Endothelial cell of umbilical vein (primary cell): Measurements from ENCODE around the gene FERMT2. TPM values are rescaled to one million over a fixed set of nuclear protein-coding genes. Genes with fewer than 3 reads are reported as not detected.
A peak's percentile ranks its signal among the peaks of the same experiment; 100 is the strongest.

Source experiments
- BruUV-seq: library from RNA; stranded (reverse); fragments of 400-500 nt; replicated peaks from 2 replicates; lab custom pipeline; 2021; lab: Mats Ljungman, UMichigan
- CTCF ChIA-PET: fragments of 300-600, 350-600 bp; sonication (Branson Sonifier 250); formaldehyde crosslinking; loops from one replicate; lab custom pipeline; 2021; ENCODE audit warnings: antibody characterized with exemption, inconsistent platforms; lab: Charles Lee
- POLR2A ChIA-PET: fragments of 300-600, 350-600 bp; sonication (Branson Sonifier 250); formaldehyde crosslinking; loops from one replicate; lab custom pipeline; 2021; ENCODE audit warnings: antibody characterized with exemption, inconsistent platforms; lab: Charles Lee
- DNase-seq: peaks from one replicate; pipeline ENCODE4 v3.0.0-alpha.2; 2011; ENCODE audit warnings: low read depth, low spot score
- FAIRE-seq: peaks from 2 replicates; lab custom pipeline; 2011; peaks lifted over from hg19 to GRCh38; lab: Jason Lieb, UNC
- H2AFZ ChIP-seq: 2 replicates; pipeline ENCODE4 v1.6.0; 2012; ENCODE audit warnings: low read depth, low read length, control low read depth, inconsistent platforms
- H3K27ac ChIP-seq: 2 replicates; pipeline ENCODE4 v1.5.1; 2011; ENCODE audit warnings: low read depth, mild to moderate bottlenecking, control low read depth, low read length, moderate library complexity; ENCODE audit not compliant: insufficient read depth
- H3K27me3 ChIP-seq, 2 experiments: 2 replicates each; pipeline versions ENCODE4 v1.6.0 to v1.6.1; 2011; ENCODE audit warnings: low read length in 2 of 2, mixed read lengths in 1 of 2; ENCODE audit not compliant: control insufficient read depth in 2 of 2, insufficient read depth in 2 of 2
- H3K36me3 ChIP-seq, 2 experiments: 2 replicates in 1 of 2; 3 replicates in 1 of 2; pipeline ENCODE4 v1.5.1; 2011; ENCODE audit warnings: low read length in 2 of 2, mild to moderate bottlenecking in 1 of 2, moderate library complexity in 1 of 2; ENCODE audit not compliant: control insufficient read depth in 2 of 2, insufficient read depth in 2 of 2; ENCODE audit errors: extremely low read depth in 1 of 2
- H3K4me1 ChIP-seq: 3 replicates; pipeline ENCODE4 v1.5.1; 2011; ENCODE audit warnings: mild to moderate bottlenecking, low read length; ENCODE audit not compliant: control insufficient read depth, insufficient read depth; ENCODE audit errors: extremely low read depth
- H3K4me2 ChIP-seq: 2 replicates; pipeline ENCODE4 v1.6.1; 2011; ENCODE audit warnings: low read length, control low read depth, mixed read lengths; ENCODE audit not compliant: insufficient read depth
- H3K4me3 ChIP-seq, 3 experiments: fragments of 200-600 bp in 1 of 3; sonication (generic), shearing (Covaris generic) in 1 of 3; replicated peaks in 1 of 3; 2 replicates each; pipeline ENCODE4 v1.5.1; 2011 to 2016; ENCODE audit warnings: control low read depth in 3 of 3, low read length in 3 of 3, mild to moderate bottlenecking in 2 of 3, inconsistent platforms in 1 of 3, low read depth in 1 of 3, moderate library complexity in 1 of 3; ENCODE audit not compliant: insufficient read depth in 1 of 3
- H3K79me2 ChIP-seq: 2 replicates; pipeline ENCODE4 v1.6.0; 2012; ENCODE audit warnings: low read length, inconsistent platforms; ENCODE audit not compliant: control insufficient read depth, insufficient read depth
- H3K9ac ChIP-seq: replicated peaks from 2 replicates; pipeline ENCODE3; 2011; ENCODE audit warnings: low read length, control low read depth; ENCODE audit not compliant: insufficient read depth; ENCODE audit errors: extremely low read depth
- H3K9me1 ChIP-seq: replicated peaks from 3 replicates; pipeline ENCODE4 v1.6.0; 2011; ENCODE audit warnings: mild to moderate bottlenecking, low read length; ENCODE audit not compliant: control insufficient read depth, insufficient read depth; ENCODE audit errors: extremely low read depth
- H3K9me3 ChIP-seq: replicated peaks from 2 replicates; pipeline ENCODE4 v1.5.1; 2012; ENCODE audit warnings: low read length, inconsistent platforms; ENCODE audit not compliant: control insufficient read depth, insufficient read depth
- H4K20me1 ChIP-seq: replicated peaks from 2 replicates; pipeline ENCODE3; 2011; ENCODE audit warnings: mild to moderate bottlenecking, low read length; ENCODE audit not compliant: control insufficient read depth, insufficient read depth; ENCODE audit errors: extremely low read depth
- EZH2 ChIP-seq: IDR thresholded peaks from 2 replicates; pipeline ENCODE4 v1.6.1; 2012; ENCODE audit warnings: borderline replicate concordance, low read depth, mild to moderate bottlenecking, moderate library complexity, low read length, inconsistent platforms; ENCODE audit not compliant: severe bottlenecking
- FOS ChIP-seq: IDR thresholded peaks from 2 replicates; pipeline ENCODE4 v1.6.1; 2011; ENCODE audit warnings: mild to moderate bottlenecking, low read length, moderate library complexity, borderline replicate concordance; ENCODE audit not compliant: insufficient read depth
- GATA2 ChIP-seq: IDR thresholded peaks from 2 replicates; pipeline ENCODE4 v1.7.0; 2011; ENCODE audit warnings: low read depth, mild to moderate bottlenecking, moderate library complexity, mixed read lengths, low read length; ENCODE audit not compliant: insufficient read length, insufficient read depth
- MYC ChIP-seq: IDR thresholded peaks from one replicate; pipeline ENCODE4 v1.6.1; 2011; ENCODE audit warnings: mild to moderate bottlenecking, low read depth, low read length
- POLR2AphosphoS5 ChIP-seq: IDR thresholded peaks from 2 replicates; pipeline ENCODE4 v1.6.1; 2012; ENCODE audit warnings: low read depth, mild to moderate bottlenecking, control low read depth, low read length, moderate library complexity; ENCODE audit not compliant: insufficient read depth
- dilution Hi-C: fragments of 300-500 bp; cut with MboI; formaldehyde crosslinking; loops from one replicate; pipeline ENCODE4 v1.15.0; 2019; ENCODE audit warnings: low sequenced_read_pairs; ENCODE audit not compliant: extremely low pct_ligation_motif_present
- intact Hi-C: fragments of 100-400 bp; cut with micrococcal nuclease; formaldehyde crosslinking; loops from one replicate; pipeline ENCODE4 v1.10.0; 2022
- polyA plus RNA-seq, 4 experiments: library from polyadenylated mRNA; depleted of rRNA in 3 of 4; stranded (reverse) in 3 of 4; unstranded in 1 of 4; fragments of >200 nt; gene quantifications; 2 replicates each; pipeline versions ENCODE4 v1.2.1 to v1.2.3, GENCODE V29; 2011 to 2012; ENCODE audit warnings: missing spikeins in 1 of 4
- total RNA-seq: library from RNA; stranded (reverse); gene quantifications from 2 replicates; pipeline ENCODE4 v1.2.3, GENCODE V29; 2021

Gene FERMT2
- total and polyA plus RNA-seq, 2 donors (not counting 3 experiments of a cell fraction or from before 2014, with no cell fraction given) = 58.7 to 108 TPM

- POLR2A ChIA-PET = no interaction called here
- FAIRE-seq = no peak
- dilution Hi-C loops = no loop called here
Measured at GRCh38 chr14:52846591-52846990, 104.3 kb downstream of the FERMT2 start.

GRCh38 chr14:52845081-52845480, 105.8 kb downstream of the FERMT2 start:
- Histone ChIP-seq H3K9me3 (no peaks in the 10 kb centered on the region), H3K27me3 (no peaks in the 10 kb centered on the region), H3K9ac (no peak overlapping the region), H3K79me2 (no peaks in the 10 kb centered on the region), H3K4me2 (no peak overlapping the region), H3K9me1 (no peaks in the 10 kb centered on the region), H3K4me3 (no peak overlapping the region), H3K27ac (no peak overlapping the region), H2AFZ (peak overlapping the region; percentile 96), H4K20me1 (no peaks in the 10 kb centered on the region), H3K4me1 (peaks cover 6% of the 10 kb centered on the region), H3K36me3 (no peaks in the 10 kb centered on the region)
- intact Hi-C loops (no loop called here), dilution Hi-C loops (no loop called here)
- BruUV-seq = no TSS peak
- ChIA-PET POLR2A (no interaction called here), CTCF (interaction anchor here (1.4 to 2.9 kb wide), 2 partner anchors 10 to 16 kb away, joined by 3 to 15 read pairs; no protein-coding TSS in a partner anchor)
- TF ChIP-seq FOS (no peak), EZH2 (no peak)
- no peak for DNase-seq
- no peak for FAIRE-seq

More at GRCh38 chr14:52846591-52846990, 104.3 kb downstream of the FERMT2 start:
- Histone ChIP-seq H3K79me2 (no peaks in the 10 kb centered on the region), H3K27me3 (no peaks in the 10 kb centered on the region), H3K9me3 (no peaks in the 10 kb centered on the region), H3K4me3 (no peak overlapping the region), H2AFZ (no peak overlapping the region), H4K20me1 (no peaks in the 10 kb centered on the region), H3K4me1 (peaks cover 6% of the 10 kb centered on the region), H3K27ac (no peak overlapping the region), H3K36me3 (no peaks in the 10 kb centered on the region), H3K9me1 (no peaks in the 10 kb centered on the region), H3K9ac (no peak overlapping the region), H3K4me2 (no peak overlapping the region)
- intact Hi-C loops = no loop called here
- no peak for DNase-seq
- no TSS peak for BruUV-seq
- CTCF ChIA-PET = interaction anchor here (0.8 to 2.9 kb wide), 3 partner anchors 11 to 115 kb away, joined by 3 to 15 read pairs (median 3); no protein-coding TSS in a partner anchor
- TF ChIP-seq GATA2 = no peak
- no peak for TF ChIP-seq MYC
- no peak for TF ChIP-seq FOS
- no peak for TF ChIP-seq EZH2
- no peak for TF ChIP-seq POLR2AphosphoS5
